Measurements from ENCODE around the gene MTFMT.

DNA sequence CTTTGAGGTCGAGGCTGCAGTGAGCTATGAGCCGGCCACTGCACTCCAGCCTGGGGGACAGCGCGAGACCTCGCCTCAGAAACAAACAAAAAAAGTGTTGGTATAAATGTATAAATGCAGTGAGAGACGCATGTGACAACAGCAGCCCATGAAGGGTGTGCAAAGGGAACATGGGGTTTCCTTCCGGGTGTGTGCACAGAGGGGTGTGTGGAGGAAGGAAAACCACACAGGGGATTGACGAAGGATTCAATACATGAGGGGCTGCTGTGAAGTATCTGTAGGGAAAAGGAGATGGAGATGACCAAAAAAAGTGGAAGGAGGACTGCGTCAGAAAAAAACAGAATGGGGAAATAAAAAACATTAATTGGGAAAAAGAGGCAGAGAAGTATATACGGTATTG lies 1.1 kb downstream of the MTFMT start:
- TF ChIP-seq, protein P1, sequence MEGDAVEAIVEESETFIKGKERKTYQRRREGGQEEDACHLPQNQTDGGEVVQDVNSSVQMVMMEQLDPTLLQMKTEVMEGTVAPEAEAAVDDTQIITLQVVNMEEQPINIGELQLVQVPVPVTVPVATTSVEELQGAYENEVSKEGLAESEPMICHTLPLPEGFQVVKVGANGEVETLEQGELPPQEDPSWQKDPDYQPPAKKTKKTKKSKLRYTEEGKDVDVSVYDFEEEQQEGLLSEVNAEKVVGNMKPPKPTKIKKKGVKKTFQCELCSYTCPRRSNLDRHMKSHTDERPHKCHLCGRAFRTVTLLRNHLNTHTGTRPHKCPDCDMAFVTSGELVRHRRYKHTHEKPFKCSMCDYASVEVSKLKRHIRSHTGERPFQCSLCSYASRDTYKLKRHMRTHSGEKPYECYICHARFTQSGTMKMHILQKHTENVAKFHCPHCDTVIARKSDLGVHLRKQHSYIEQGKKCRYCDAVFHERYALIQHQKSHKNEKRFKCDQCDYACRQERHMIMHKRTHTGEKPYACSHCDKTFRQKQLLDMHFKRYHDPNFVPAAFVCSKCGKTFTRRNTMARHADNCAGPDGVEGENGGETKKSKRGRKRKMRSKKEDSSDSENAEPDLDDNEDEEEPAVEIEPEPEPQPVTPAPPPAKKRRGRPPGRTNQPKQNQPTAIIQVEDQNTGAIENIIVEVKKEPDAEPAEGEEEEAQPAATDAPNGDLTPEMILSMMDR (IDR thresholded peaks at IDR 0.05) = no peak
- TF ChIP-seq EP300 (IDR thresholded peaks at IDR 0.05) (no peak), POLR2AphosphoS5 (IDR thresholded peaks at IDR 0.05) (no peak)
